ENCODE data around the gene GPR173.
A peak's percentile ranks its signal among the peaks of the same experiment; 100 is the strongest.

Gene GPR173

DNA sequence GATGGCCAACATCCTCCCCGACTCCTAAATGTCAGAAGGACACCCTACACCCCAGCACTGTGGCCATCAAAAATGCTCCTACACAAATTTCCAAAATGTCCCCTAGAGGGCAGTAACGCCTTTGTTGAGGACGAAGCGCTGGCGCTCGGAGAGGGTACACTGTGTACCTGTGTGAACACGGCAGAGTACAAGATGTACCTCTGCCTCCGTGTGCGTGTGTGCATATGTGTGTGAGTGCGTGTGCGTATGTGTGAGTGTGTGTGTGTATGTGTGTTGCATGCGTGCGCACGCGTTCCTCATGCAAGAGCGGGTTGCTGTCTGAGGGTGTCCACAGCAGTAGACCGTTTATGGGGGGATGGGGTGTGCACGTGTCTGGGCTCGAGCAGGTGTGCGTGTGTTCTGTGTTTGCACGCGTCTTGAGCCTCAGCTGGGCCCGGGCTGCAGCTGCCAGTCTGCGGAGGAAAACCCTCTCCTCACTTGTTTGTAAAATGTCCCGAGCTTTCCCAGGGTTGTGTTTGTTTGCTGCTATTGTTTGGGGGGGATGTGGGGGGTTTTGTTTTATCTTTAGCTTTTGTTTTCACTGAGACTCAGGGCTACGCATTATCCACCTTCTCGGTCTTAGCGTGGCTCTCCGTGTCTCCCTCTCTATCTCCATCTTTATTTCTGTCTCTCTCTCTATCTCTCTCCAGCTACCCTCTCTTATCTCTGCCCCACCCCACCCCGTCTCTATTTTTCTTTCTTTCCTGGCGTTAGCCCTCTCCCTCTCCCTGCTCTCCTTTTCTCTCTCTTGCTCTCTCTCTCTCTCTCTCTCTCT is 23.2 kb downstream of the GPR173 start:
- peak; percentile 78 for DNase-seq

DNA sequence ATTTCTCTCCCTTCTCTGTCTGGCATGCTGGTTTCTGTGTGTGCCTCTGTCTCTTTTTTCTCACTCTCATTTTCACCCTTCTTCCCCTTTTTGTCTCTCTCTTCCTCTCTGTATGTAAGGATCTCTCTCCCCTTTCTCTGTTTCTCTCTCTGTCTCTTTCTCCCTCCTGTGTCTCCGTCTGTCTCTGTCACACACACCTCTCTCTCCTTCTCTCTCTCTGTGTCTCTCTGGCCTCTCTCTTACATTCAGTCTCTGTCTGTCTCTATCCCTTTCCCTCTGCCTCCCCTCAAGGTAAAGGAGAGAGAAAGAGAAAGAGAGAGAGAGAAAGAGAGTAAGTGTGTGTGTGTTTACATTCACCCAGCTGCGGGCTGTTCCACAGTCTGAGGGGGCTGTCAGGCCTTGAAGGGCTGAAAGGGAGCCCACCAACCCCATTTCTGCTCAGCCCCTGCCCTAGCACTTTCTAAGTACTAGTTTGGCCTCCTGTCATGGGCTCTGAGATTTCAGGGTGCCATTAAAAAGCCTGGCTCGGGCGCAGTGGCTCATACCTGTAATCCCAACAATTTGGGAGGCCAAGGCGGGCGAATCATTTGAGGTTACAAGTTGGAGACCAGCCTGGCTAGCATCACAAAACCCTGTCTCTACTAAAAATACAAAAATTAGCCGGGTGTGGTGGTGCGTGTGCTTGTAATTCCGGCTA is 24.0 kb downstream of the GPR173 start:
- no peak for DNase-seq

DNA sequence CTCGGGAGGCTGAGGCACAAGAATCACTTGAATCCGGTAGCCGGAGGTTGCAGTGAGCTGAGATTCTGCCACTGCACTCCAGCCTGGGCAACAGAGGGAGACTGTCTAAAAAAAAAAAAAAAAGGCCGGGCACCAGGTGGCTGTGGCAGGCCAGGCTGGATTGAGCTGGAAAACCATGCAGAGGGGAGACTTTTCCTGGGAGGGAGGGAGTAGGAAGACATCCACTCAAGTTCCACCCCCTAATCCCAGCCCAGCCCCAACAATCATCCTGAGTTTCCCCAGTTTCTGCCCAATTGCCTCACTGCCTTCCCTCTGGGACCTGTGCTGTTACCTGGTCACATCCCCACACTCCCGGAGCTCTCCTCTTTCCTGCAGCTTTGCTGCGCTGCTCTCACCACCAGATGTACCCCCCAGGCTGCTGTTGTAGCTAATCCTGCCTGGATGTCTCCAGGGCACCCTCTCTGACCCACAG is 24.6 kb downstream of the GPR173 start:
- DNase-seq, result peak; percentile 25

DNA sequence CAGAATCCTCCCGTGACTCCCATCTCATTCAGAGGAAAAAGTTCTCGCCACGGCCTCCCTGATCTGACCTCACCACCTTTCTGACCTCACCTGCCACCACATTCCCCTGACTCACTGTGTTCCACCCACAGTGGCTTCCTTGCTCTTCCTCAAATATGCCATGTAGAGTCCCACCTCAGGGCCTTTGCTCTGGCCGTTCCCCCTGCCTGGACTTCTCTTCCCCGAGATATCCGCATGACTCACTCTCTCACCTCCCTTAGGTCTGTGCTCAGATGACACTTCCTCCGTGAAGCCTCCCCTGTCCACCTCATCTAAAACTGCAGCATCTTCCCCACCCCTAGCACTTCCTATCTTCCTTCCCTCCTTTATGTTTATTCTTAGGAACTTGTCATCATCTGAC is 26.4 kb downstream of the GPR173 start:
- no peak for DNase-seq

DNA sequence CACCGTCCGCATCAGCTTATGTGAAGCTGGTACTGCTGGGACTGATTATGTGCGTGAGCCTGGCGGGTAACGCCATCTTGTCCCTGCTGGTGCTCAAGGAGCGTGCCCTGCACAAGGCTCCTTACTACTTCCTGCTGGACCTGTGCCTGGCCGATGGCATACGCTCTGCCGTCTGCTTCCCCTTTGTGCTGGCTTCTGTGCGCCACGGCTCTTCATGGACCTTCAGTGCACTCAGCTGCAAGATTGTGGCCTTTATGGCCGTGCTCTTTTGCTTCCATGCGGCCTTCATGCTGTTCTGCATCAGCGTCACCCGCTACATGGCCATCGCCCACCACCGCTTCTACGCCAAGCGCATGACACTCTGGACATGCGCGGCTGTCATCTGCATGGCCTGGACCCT is 28.1 kb downstream of the GPR173 start:
- DNase-seq, result no peak

DNA sequence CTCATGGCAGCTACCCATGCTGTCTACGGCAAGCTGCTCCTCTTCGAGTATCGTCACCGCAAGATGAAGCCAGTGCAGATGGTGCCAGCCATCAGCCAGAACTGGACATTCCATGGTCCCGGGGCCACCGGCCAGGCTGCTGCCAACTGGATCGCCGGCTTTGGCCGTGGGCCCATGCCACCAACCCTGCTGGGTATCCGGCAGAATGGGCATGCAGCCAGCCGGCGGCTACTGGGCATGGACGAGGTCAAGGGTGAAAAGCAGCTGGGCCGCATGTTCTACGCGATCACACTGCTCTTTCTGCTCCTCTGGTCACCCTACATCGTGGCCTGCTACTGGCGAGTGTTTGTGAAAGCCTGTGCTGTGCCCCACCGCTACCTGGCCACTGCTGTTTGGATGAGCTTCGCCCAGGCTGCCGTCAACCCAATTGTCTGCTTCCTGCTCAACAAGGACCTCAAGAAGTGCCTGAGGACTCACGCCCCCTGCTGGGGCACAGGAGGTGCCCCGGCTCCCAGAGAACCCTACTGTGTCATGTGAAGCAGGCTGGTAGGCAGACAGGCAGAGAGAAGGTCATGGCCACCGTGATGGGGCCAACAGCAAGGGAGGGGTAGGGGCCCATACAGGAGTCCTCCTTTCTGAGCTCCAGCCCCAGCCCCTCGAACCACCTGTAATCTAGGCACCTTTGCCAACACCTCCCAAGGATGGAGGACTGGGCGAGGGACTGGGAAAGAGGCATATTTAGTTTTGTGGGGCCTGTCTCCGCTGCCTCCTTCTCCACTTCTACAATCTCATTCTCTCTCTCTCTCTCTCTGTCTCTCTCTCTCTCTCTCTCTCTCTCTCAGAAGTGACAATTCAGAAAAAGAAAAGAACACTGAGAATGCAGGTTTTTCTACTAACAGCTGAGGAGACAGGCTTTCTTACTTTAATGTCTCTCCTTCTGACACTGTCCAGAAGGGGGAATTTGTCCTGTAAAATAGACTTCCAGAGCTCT is 28.9 kb downstream of the GPR173 start:
- DNase-seq, result no peak

DNA sequence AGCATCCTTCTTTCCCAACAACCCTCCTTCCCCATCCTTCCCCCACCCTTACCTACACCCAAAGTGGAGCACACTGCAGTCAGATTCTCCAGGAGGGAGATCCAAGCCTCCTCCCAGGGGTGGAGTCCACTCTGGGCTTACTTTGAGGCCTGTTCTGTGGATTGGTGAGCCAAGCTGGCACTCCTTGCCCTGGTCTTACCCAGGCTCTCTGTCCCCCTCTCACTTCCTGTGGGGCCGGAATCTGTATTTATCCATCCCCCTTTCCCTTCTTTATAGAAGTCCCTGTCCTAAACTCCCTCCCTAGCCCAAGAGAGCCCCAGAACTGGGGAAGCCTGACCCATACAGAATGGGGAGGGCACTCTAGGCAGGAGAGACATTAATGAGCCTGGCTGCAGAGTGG is 30.4 kb downstream of the GPR173 start:
- no peak for DNase-seq

DNA sequence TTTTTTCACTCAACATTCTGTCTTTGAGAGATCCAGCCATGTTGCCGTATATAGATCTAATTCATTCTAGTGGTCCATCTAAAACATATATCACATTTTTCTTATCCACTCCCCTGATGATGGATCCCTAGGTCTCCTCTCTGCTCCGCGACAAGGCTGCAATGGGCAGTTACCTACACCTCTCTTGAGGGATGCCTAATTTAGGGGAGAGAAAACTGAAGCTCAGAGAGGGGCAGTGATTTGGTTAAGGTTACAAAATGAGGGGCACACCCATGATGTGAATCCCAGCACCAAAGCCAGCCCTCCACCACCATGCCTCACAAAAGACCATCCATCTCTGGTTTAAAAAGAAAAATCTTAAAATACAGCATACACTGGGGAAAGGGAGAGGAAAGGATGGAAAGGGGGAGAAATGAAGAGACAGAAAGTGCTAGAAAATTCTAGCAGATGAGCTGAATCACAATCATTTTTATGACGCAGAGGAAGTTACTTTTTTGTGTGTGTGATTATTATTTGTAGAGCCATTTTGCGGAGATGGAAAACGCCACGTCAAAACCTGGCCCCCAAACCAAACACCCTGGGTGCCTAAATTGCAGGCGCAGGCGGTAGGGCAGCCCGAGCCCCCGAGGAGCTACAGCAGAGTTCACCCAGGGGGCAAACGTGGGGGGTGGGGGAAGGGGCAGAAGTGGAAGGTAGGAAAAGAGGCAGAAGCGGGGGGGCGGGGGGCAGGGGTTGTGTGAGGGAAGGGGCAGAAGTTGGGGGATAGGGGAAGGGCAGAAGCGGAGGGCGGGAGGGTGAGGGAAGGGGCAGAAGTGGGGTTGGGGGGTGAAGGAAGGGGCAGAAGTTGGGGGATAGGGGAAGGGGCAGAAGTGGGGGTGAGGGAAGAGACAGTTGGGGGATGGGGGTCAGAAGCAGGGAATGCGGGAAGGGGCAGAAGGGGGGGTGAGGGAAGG is 32.3 kb downstream of the GPR173 start:
- peak; percentile 13 for DNase-seq

DNA sequence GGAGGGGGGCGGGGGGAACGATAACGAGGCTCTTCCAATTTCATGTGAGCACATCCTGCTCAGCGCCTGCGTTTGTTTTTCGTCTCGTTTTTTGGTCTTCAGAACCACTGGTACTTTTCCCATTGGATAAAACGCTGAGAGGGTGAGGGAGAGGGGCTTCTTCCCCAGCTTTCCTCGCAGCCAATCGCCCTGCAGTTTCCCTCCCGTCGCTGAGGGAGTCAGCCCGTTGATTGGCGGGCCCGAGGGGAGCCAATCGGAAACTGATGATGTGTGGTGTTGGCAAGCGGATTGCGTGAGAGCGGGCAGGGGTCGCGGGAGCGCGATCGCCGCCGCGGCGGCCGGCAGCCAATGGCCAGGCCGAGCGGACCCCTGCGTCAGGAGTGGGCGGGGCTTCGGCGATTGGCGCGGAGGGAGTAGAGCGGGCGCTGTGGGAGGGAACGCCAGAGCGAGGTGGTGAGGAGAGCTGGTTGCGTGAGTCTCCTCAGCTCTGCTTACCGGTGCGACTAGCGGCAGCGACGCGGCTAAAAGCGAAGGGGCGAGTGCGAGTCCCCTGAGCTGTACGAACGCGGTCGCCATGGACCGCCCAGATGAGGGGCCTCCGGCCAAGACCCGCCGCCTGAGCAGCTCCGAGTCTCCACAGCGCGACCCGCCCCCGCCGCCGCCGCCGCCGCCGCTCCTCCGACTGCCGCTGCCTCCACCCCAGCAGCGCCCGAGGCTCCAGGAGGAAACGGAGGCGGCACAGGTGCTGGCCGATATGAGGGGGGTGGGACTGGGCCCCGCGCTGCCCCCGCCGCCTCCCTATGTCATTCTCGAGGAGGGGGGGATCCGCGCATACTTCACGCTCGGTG is 33.6 kb downstream of the GPR173 start, which contains the start of gene TSPYL2:
Gene TSPYL2, plus strand, starts transcription at position 443 of the 848 bp plus-strand sequence. Its CDS starts 132 bp downstream, at position 575.
- DNase-seq, result peak; percentile 97

DNA sequence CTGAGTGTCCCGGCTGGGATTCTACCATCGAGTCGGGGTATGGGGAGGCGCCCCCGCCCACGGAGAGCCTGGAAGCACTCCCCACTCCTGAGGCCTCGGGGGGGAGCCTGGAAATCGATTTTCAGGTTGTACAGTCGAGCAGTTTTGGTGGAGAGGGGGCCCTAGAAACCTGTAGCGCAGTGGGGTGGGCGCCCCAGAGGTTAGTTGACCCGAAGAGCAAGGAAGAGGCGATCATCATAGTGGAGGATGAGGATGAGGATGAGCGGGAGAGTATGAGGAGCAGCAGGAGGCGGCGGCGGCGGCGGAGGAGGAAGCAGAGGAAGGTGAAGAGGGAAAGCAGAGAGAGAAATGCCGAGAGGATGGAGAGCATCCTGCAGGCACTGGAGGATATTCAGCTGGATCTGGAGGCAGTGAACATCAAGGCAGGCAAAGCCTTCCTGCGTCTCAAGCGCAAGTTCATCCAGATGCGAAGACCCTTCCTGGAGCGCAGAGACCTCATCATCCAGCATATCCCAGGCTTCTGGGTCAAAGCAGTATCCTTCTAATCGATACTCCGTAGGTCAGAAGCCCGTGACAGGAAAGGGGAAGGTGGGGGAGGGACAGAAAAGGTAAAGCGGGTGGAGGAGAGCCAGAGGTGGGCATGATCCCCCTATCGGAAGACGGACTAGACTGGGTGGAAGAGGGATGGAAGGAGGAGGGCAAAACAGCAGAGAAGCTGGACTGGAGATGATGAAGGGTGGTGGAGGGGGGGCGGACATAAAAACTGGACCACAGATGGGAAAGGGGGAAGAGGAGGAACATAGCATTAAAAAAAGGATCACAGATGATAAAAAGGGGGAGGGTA is 34.4 kb downstream of the GPR173 start:
- no peak for DNase-seq

DNA sequence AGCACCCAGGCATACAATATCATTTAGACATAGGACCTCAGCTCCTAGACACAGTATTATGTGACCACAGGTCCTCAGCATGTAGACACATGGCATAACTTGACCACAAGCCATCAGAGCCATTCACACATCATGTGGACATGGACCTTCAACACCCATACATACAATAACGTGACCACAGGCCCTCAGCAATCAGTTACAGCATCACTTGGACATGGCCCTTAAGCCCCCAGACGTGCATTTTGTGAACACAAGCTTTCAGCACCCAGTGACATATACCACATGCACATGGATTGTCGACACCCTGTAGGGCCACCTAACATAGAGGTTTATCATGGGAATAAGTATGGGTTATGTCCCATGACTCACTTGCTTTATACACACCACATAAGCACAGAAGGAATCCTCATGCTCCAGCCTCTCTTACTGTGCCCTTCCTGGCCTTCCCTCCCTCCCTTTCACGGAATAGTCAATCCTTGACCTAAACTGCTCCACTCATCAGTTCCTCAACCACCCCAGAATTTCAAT is 35.5 kb downstream of the GPR173 start:
- no peak for DNase-seq

DNA sequence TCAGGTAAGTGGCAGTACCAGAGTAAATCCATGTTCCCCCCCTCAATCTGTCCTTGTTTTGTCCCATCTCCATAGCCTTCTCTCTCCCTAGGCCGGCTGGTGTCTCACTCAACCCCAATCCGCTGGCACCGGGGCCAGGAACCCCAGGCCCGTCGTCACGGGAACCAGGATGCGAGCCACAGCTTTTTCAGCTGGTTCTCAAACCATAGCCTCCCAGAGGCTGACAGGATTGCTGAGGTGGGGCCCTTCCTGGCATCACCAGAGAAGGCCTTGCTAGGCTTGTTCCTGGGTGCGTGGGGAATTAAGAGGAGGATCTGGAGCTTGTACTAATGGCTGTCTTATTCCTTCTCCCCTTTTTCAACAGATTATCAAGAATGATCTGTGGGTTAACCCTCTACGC is 36.3 kb downstream of the GPR173 start:
- DNase-seq, result no peak

DNA sequence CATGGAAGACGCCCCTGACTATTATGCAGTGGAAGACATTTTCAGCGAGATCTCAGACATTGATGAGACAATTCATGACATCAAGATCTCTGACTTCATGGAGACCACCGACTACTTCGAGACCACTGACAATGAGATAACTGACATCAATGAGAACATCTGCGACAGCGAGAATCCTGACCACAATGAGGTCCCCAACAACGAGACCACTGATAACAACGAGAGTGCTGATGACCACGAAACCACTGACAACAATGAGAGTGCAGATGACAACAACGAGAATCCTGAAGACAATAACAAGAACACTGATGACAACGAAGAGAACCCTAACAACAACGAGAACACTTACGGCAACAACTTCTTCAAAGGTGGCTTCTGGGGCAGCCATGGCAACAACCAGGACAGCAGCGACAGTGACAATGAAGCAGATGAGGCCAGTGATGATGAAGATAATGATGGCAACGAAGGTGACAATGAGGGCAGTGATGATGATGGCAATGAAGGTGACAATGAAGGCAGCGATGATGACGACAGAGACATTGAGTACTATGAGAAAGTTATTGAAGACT is 37.2 kb downstream of the GPR173 start:
- DNase-seq, result no peak

DNA sequence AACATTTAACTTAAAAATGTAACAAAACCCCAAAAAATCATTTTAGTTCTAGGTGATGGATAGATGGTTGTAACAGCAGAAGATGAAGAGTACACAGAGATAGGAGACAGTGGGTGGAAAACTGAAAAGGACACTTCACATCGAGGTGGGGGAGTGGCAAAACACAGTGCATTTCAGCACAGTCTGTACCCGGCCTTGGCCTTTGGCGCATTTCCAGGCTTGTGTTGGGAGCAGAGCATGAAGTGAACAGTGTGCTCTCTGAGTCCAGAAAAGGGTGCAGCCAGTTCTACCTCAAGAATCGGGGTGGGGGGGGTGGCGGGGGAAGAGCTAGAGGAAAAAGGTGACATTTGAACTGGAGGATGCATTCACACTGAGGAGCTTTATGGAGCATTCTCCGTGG is 37.9 kb downstream of the GPR173 start:
- no peak for DNase-seq

DNA sequence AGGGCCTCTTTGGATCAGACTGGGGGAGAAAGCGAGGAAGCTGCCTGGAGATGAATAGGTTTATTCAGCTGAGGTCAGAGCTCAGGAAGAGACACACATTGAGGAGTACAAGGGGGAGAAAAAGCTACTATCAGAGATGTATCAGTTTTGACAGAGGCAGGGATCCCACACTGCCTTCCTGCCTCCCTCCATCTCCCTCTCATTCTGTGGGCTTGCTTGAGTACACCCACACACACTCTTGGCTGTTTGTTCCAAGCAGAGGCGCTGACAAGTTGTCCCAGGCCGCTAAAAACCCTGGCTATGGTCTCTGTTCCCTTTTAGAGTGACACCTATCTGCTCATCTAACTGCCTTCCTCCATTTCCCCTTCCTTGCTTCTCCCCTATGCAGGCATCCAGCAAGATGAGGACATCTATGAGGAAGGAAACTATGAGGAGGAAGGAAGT is 38.8 kb downstream of the GPR173 start:
- no peak for DNase-seq

DNA sequence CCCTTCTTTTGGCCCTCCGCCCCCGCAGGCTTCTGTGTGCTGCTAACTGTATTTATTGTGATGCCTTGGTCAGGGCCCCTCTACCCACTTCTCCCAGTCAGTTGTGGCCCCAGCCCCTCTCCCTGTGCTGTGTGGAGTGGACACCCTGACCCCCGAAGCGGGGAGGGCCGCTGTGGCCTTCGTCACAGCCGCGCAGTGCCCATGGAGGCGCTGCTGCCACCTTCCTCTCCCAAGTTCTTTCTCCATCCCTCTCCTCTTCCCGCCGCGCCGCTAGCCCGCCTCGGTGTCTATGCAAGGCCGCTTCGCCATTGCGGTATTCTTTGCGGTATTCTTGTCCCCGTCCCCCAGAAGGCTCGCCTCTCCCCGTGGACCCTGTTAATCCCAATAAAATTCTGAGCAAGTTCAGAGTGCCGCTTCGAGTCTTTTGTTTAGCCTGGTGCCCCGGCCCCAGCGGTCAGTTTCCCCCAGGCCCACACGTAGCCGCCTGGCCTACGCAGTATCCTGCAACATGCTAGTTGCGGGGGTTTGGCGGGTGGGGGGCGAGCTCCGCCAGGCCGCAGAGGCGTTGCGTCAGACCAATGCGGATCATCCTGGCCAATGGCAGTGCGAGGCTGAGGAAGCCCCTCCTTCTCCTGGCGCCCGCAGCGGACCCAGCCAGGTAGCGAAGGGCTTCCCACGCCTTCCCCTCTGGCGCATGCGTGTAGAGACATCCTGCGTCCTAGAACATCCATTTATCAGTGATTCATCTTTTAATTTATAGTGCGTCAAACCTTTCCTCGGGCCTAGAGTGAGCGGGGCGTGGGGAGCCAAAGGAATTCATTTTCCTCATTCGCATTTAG is 39.8 kb downstream of the GPR173 start:
- DNase-seq, result peak; percentile 92

DNA sequence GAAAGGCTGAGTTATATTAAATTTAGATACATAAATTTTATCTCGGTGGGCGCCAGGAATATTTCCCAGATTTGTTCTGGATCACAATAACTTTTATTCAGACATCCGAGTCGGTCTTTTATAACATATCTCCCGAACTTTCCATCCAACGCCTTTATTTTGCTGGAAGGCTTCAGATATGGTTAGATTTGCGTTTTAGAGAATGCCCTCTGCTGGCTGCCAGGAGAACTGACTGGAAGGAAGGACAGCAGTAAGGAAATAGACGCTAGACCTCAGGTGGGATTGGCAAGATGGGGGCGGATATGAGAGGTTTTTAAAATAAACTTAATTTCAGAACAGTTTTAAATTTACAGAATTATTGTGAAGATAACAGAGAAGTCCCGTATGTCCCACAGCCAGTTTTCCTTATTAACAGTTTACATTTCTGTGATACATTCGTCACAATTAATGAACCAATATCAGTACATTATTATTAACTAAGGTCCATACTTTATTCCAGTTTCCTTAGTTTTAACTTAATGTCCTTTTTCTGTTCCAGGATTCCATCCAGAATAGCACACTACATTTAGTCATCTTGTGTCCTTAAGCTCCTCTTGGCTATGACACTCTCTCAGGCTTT is 40.7 kb downstream of the GPR173 start:
- DNase-seq, result peak; percentile 61

DNA sequence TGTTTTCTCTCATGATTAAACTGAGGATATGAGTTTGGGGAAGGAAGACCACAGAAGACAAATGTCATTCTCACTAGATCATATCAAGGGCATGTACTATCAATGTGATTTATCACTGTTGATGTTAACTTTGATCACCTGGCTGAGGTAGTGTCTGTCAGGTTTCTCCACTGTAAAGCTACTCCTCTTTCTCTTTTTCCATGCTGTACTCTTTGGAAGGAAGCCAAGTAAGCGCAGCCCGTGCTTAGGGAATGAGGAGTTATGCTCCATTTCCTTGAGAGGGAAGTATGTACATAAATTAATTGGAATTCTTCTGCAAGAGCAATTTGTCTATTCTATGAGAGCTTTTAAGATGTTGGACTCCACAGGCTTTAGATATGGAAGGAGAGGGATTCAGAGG is 41.3 kb downstream of the GPR173 start:
- no peak for DNase-seq

Measured in NCI-H1436 (cell line).